Epithelial cell of prostate (primary cell): ENCODE measurements around the gene LIPH.
A peak's percentile ranks its signal among the peaks of the same experiment; 100 is the strongest.

Source experiments
- DNase-seq: peaks from one replicate; pipeline ENCODE4 v3.0.0-alpha.2; 2011; ENCODE audit warnings: low read depth, low spot score
- H3K27ac ChIP-seq: fragments of 450-650 bp; 2 replicates; pipeline ENCODE4 v1.5.1; 2017; ENCODE audit warnings: mild to moderate bottlenecking

LIPH gene

GRCh38 chr3:185549122-185549521 lies 3.3 kb downstream of the LIPH start:
- DNase-seq: peak; percentile 82
- peak overlapping the region; percentile 65 for H3K27ac ChIP-seq

GRCh38 chr3:185540695-185541094 lies 11.7 kb downstream of the LIPH start:
- no peak overlapping the region for H3K27ac ChIP-seq
- no peak for DNase-seq

- no peak overlapping the region for H3K27ac ChIP-seq
- DNase-seq: no peak
Observed at GRCh38 chr3:185539934-185540333, 12.5 kb downstream of the LIPH start.

GRCh38 chr3:185537369-185537970 lies 14.9 kb downstream of the LIPH start:
- peak overlapping the region; percentile 93 for H3K27ac ChIP-seq
- DNase-seq: peak; percentile 99

- no peak overlapping the region for H3K27ac ChIP-seq
- DNase-seq: no peak
Observed at GRCh38 chr3:185534511-185534910, 17.9 kb downstream of the LIPH start.

- H3K27ac ChIP-seq: no peak overlapping the region
- DNase-seq: no peak
Observed at GRCh38 chr3:185532901-185533300, 19.5 kb downstream of the LIPH start.

GRCh38 chr3:185530856-185531255 lies 21.5 kb downstream of the LIPH start:
- DNase-seq: no peak
- no peak overlapping the region for H3K27ac ChIP-seq

GRCh38 chr3:185528532-185528931 lies 23.9 kb downstream of the LIPH start:
- no peak for DNase-seq
- H3K27ac ChIP-seq: no peak overlapping the region

- no peak for DNase-seq
- no peak overlapping the region for H3K27ac ChIP-seq
Observed at GRCh38 chr3:185527364-185527763, 25.0 kb downstream of the LIPH start.

- no peak for DNase-seq
- H3K27ac ChIP-seq: no peak overlapping the region
Observed at GRCh38 chr3:185526349-185526951, 25.9 kb downstream of the LIPH start.

GRCh38 chr3:185521349-185522138 lies 30.8 kb downstream of the LIPH start:
- H3K27ac ChIP-seq: no peak overlapping the region
- no peak for DNase-seq

- no peak for DNase-seq
- no peak overlapping the region for H3K27ac ChIP-seq
Observed at GRCh38 chr3:185519021-185519420, 33.4 kb downstream of the LIPH start.

GRCh38 chr3:185517387-185518130 lies 34.8 kb downstream of the LIPH start:
- no peak overlapping the region for H3K27ac ChIP-seq
- no peak for DNase-seq

- no peak overlapping the region for H3K27ac ChIP-seq
- DNase-seq: no peak
Observed at GRCh38 chr3:185511711-185512110, 40.7 kb downstream of the LIPH start.

GRCh38 chr3:185508335-185508991 lies 43.9 kb downstream of the LIPH start:
- H3K27ac ChIP-seq: no peak overlapping the region
- DNase-seq: no peak

GRCh38 chr3:185507883-185508282 lies 44.5 kb downstream of the LIPH start:
- no peak overlapping the region for H3K27ac ChIP-seq
- no peak for DNase-seq

GRCh38 chr3:185504636-185505035 lies 47.8 kb downstream of the LIPH start:
- peak overlapping the region; percentile 33 for H3K27ac ChIP-seq
- DNase-seq: no peak

- no peak for DNase-seq
- H3K27ac ChIP-seq: peak overlapping the region; percentile 33
Observed at GRCh38 chr3:185503521-185503920, 48.9 kb downstream of the LIPH start.

- no peak for DNase-seq
- H3K27ac ChIP-seq: peak overlapping the region; percentile 33
Observed at GRCh38 chr3:185502987-185503386, 49.4 kb downstream of the LIPH start.
